Stimulated activated CD8-positive, alpha-beta memory T cell treated with anti-CD3 and anti-CD28 coated beads, Interleukin-15, amount 100 ng/mL, for 48 hours (primary cell): Measurements from ENCODE around the gene ABLIM3.

Experiments
- DNase-seq, 2 donors: peaks; one replicate each; pipeline ENCODE4 v3.0.0-alpha.2; 2020; ENCODE audit warnings: low read depth in 2 of 2

ABLIM3 gene

GRCh38 chr5:149217803-149218155 lies 76.5 kb downstream of the ABLIM3 start:
- DNase-seq = no peak

GRCh38 chr5:149219584-149219983 lies 78.3 kb downstream of the ABLIM3 start:
- no peak for DNase-seq

GRCh38 chr5:149220750-149221149 lies 79.5 kb downstream of the ABLIM3 start:
- DNase-seq = no peak

- no peak for DNase-seq
Observed at GRCh38 chr5:149221326-149221725, 80.0 kb downstream of the ABLIM3 start.

- DNase-seq = no peak
Observed at GRCh38 chr5:149221731-149222342, 80.5 kb downstream of the ABLIM3 start.

GRCh38 chr5:149223081-149223848 lies 82.0 kb downstream of the ABLIM3 start:
- DNase-seq = no peak

GRCh38 chr5:149224282-149224681 lies 83.0 kb downstream of the ABLIM3 start:
- DNase-seq = no peak

GRCh38 chr5:149227168-149227826 lies 86.0 kb downstream of the ABLIM3 start:
- no peak for DNase-seq

- DNase-seq = no peak
Observed at GRCh38 chr5:149228618-149229297, 87.5 kb downstream of the ABLIM3 start.

GRCh38 chr5:149229298-149229937 lies 88.1 kb downstream of the ABLIM3 start:
- no peak for DNase-seq

- DNase-seq = no peak
Observed at GRCh38 chr5:149235841-149236240, 94.5 kb downstream of the ABLIM3 start.

GRCh38 chr5:149237662-149238061 lies 96.4 kb downstream of the ABLIM3 start:
- DNase-seq = no peak

- DNase-seq = no peak
Observed at GRCh38 chr5:149238540-149238939, 97.2 kb downstream of the ABLIM3 start.

- no peak for DNase-seq
Observed at GRCh38 chr5:149239917-149240316, 98.6 kb downstream of the ABLIM3 start.

- peak; percentile 45 to 60 for DNase-seq
Observed at GRCh38 chr5:149240354-149240998, 99.2 kb downstream of the ABLIM3 start.

GRCh38 chr5:149242339-149242738 lies 101.0 kb downstream of the ABLIM3 start:
- DNase-seq = no peak

GRCh38 chr5:149246906-149247305 lies 105.6 kb downstream of the ABLIM3 start:
- no peak for DNase-seq

GRCh38 chr5:149247726-149248125 lies 106.4 kb downstream of the ABLIM3 start:
- DNase-seq = no peak

- no peak for DNase-seq
Observed at GRCh38 chr5:149251546-149251945, 110.3 kb downstream of the ABLIM3 start.

- no peak for DNase-seq
Observed at GRCh38 chr5:149254506-149254905, 113.2 kb downstream of the ABLIM3 start.

- no peak for DNase-seq
Observed at GRCh38 chr5:149256451-149256850, 115.2 kb downstream of the ABLIM3 start.
